Tibial artery (tissue), 4 donors: ENCODE data around the gene OST4.
A peak's percentile ranks its signal among the peaks of the same experiment; 100 is the strongest.

Experiments used
- DNase-seq, 2 donors: peaks; one replicate each; pipeline ENCODE4 v3.0.0-alpha.2; 2019
- H3K27ac ChIP-seq, 2 donors: fragments of 200-600 bp; sonication (generic) in 1 of 2; 1 replicate in 1 of 2; 2 replicates in 1 of 2; pipeline ENCODE4 v1.5.1; 2018 to 2019; ENCODE audit warnings: mild to moderate bottlenecking in 1 of 2
- H3K27me3 ChIP-seq, 2 donors: fragments of 200-600 bp; sonication (generic) in 1 of 2; one replicate each; pipeline versions ENCODE4 v1.5.1 to v1.6.0; 2016 to 2019
- H3K36me3 ChIP-seq, 3 donors: fragments of 200-600 bp; sonication (generic) in 2 of 3; one replicate each; pipeline ENCODE4 v1.5.1; 2016 to 2019; ENCODE audit warnings: mild to moderate bottlenecking in 2 of 3
- H3K4me1 ChIP-seq, 4 donors: fragments of 200-600 bp; sonication (generic) in 2 of 4; 1 replicate in 3 of 4; 2 replicates in 1 of 4; pipeline ENCODE4 v1.5.1; 2016 to 2019
- H3K4me3 ChIP-seq, 2 donors: fragments of 200-600 bp; sonication (generic) in 1 of 2; 1 replicate in 1 of 2; 2 replicates in 1 of 2; pipeline ENCODE4 v1.5.1; 2018 to 2019; ENCODE audit warnings: mild to moderate bottlenecking in 2 of 2
- H3K9me3 ChIP-seq, 3 donors: fragments of 200-600 bp; sonication (generic) in 1 of 3; one replicate each; pipeline ENCODE4 v1.5.1; 2016 to 2019
- intact Hi-C: fragments of 100-400 bp; cut with DNase I; formaldehyde crosslinking; loops from one replicate; pipeline ENCODE4 v1.15.0; 2023; ENCODE audit warnings: low total_unique reads
- TF ChIP-seq, protein P1 (sequence below), 2 experiments: fragments of 200-600 bp in 1 of 2; fragments of 450-650 bp in 1 of 2; IDR thresholded peaks; one replicate each; pipeline ENCODE4 v1.5.1; 2017 to 2019; ENCODE audit warnings: antibody characterized with exemption in 2 of 2, mild to moderate bottlenecking in 1 of 2, moderate library complexity in 1 of 2

Gene OST4

GRCh38 chr2:27099334-27099955 lies 28.0 kb upstream of the OST4 start:
- DNase-seq, result no peak
- intact Hi-C loops, result loop anchor here (2.0 to 5.0 kb wide), 2 partner anchors 93 to 181 kb away; no protein-coding TSS in a partner anchor
- Histone ChIP-seq H3K27ac (no peak overlapping the region), H3K27me3 (peaks cover 0 to 9% of the 10 kb centered on the region in 2 donors), H3K9me3 (no peaks in the 10 kb centered on the region), H3K36me3 (peaks cover 0 to 18% (median 0%) of the 10 kb centered on the region in 3 donors), H3K4me1 (peaks cover 0 to 8% (median 4%) of the 10 kb centered on the region in 4 donors), H3K4me3 (no peak overlapping the region)
- TF ChIP-seq, protein P1, sequence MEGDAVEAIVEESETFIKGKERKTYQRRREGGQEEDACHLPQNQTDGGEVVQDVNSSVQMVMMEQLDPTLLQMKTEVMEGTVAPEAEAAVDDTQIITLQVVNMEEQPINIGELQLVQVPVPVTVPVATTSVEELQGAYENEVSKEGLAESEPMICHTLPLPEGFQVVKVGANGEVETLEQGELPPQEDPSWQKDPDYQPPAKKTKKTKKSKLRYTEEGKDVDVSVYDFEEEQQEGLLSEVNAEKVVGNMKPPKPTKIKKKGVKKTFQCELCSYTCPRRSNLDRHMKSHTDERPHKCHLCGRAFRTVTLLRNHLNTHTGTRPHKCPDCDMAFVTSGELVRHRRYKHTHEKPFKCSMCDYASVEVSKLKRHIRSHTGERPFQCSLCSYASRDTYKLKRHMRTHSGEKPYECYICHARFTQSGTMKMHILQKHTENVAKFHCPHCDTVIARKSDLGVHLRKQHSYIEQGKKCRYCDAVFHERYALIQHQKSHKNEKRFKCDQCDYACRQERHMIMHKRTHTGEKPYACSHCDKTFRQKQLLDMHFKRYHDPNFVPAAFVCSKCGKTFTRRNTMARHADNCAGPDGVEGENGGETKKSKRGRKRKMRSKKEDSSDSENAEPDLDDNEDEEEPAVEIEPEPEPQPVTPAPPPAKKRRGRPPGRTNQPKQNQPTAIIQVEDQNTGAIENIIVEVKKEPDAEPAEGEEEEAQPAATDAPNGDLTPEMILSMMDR (IDR thresholded peaks at IDR 0.05), result no peak

GRCh38 chr2:27097341-27097740 lies 25.9 kb upstream of the OST4 start:
- peaks cover 0 to 8% (median 4%) of the 10 kb centered on the region in 4 donors for H3K4me1 ChIP-seq
- no peaks in the 10 kb centered on the region for H3K9me3 ChIP-seq
- H3K4me3 ChIP-seq, result no peak overlapping the region
- intact Hi-C loops, result loop anchor here (5.0 kb wide), 1 partner anchor 95 kb away; no protein-coding TSS in a partner anchor
- TF ChIP-seq, protein P1 (IDR thresholded peaks at IDR 0.05), result no peak
- DNase-seq, result no peak
- no peak overlapping the region for H3K27ac ChIP-seq
- peaks cover 0 to 29% (median 0%) of the 10 kb centered on the region in 3 donors for H3K36me3 ChIP-seq
- peaks cover 0 to 3% of the 10 kb centered on the region in 2 donors for H3K27me3 ChIP-seq

- H3K27me3 ChIP-seq, result peaks cover 0 to 3% of the 10 kb centered on the region in 2 donors
- H3K4me1 ChIP-seq, result peaks cover 0 to 8% (median 4%) of the 10 kb centered on the region in 4 donors
- H3K4me3 ChIP-seq, result no peak overlapping the region
- H3K36me3 ChIP-seq, result peaks cover 0 to 30% (median 0%) of the 10 kb centered on the region in 3 donors
- TF ChIP-seq, protein P1 (IDR thresholded peaks at IDR 0.05), result no peak
- no peak for DNase-seq
- H3K27ac ChIP-seq, result no peak overlapping the region
- no peaks in the 10 kb centered on the region for H3K9me3 ChIP-seq
- intact Hi-C loops, result loop anchor here (5.0 kb wide), 1 partner anchor 95 kb away; no protein-coding TSS in a partner anchor
These were observed 25.4 kb upstream of the OST4 start for GRCh38 chr2:27096748-27097297.

DNA sequence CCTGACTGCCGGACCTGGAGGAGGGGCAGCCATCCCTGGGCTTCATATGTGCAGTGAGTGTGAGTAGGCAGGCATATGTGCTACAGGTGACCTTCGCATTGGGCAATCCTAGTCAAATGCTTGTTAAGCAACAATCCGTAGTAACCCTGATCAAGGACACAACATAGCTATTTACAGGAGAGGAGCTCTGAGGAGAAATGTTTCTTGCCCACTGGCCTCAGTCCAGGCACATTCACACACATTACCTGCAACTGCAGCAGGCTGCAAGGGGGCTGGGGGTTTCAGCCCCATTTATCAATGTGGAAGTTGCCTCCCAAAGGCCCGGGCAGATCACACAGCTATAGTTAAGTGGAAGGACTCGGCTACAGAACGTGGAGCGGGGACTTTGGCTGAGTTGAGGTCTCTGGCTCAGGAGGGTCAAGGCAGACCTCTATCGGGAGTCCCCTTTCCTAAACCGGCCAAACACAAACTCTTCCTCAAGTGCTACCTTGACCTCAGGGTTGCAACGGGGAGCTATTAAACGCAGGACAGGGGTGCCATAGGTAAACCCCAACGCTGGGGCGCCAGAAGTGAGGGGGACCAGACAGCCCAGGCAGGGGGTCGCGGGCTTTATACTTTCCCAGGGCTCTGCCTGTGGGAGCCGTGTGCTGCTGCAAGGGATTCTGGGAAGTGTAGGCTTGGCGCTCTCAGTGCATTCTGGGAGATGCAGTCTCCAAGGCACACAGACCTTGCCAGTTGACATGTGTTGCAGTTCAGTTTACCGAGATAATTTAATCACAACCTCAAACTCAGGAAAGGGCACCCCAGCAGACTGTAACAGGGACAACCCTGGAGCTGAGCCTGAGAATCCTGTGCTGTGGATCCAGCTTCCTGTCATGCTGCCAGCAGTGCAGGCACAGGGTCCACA lies 24.5 kb upstream of the OST4 start:
- no peak for DNase-seq
- H3K27me3 ChIP-seq, result no peaks in the 10 kb centered on the region
- peaks cover 0 to 8% (median 4%) of the 10 kb centered on the region in 4 donors for H3K4me1 ChIP-seq
- TF ChIP-seq, protein P1 (IDR thresholded peaks at IDR 0.05), result no peak
- peak overlapping the region; percentile 19 to 37 for H3K4me3 ChIP-seq
- peaks cover 0 to 30% (median 0%) of the 10 kb centered on the region in 3 donors for H3K36me3 ChIP-seq
- no peaks in the 10 kb centered on the region for H3K9me3 ChIP-seq
- intact Hi-C loops, result loop anchor here (5.0 kb wide), 1 partner anchor 96 kb away; no protein-coding TSS in a partner anchor
- no peak overlapping the region for H3K27ac ChIP-seq

- intact Hi-C loops, result loop anchor here (5.0 kb wide), 1 partner anchor 97 kb away; no protein-coding TSS in a partner anchor
- H3K27me3 ChIP-seq, result no peaks in the 10 kb centered on the region
- peaks cover 0 to 29% (median 0%) of the 10 kb centered on the region in 3 donors for H3K36me3 ChIP-seq
- TF ChIP-seq, protein P1 (IDR thresholded peaks at IDR 0.05), result no peak
- H3K4me3 ChIP-seq, result no peak overlapping the region
- no peak overlapping the region for H3K27ac ChIP-seq
- DNase-seq, result no peak
- no peaks in the 10 kb centered on the region for H3K9me3 ChIP-seq
- H3K4me1 ChIP-seq, result peaks cover 0 to 8% (median 4%) of the 10 kb centered on the region in 4 donors
These were observed 23.9 kb upstream of the OST4 start for GRCh38 chr2:27095427-27095744.
